ENCODE data around the gene GALNT18. TPM values are rescaled to one million over a fixed set of nuclear protein-coding genes. Genes with fewer than 3 reads are reported as not detected.

The GALNT18 gene
- total RNA-seq, 1 donor, result 2.4 TPM

GRCh38 chr11:11445441-11446185, 176.2 kb downstream of the GALNT18 start:
- no peak overlapping the region for H3K4me3 ChIP-seq (ENCODE audit: low read depth, low read length)
- no peak for TF ChIP-seq CTCF (IDR thresholded peaks at IDR 0.05; ENCODE audit: insufficient read depth, low read length)
- DNase-seq (ENCODE audit: low read depth), result no peak

GRCh38 chr11:11444804-11445131, 177.0 kb downstream of the GALNT18 start:
- DNase-seq (ENCODE audit: low read depth), result no peak
- H3K4me3 ChIP-seq (ENCODE audit: low read depth, low read length), result no peak overlapping the region
- no peak for TF ChIP-seq CTCF (IDR thresholded peaks at IDR 0.05; ENCODE audit: insufficient read depth, low read length)

- H3K4me3 ChIP-seq (ENCODE audit: low read depth, low read length), result no peak overlapping the region
- no peak for TF ChIP-seq CTCF (IDR thresholded peaks at IDR 0.05; ENCODE audit: insufficient read depth, low read length)
- DNase-seq (ENCODE audit: low read depth), result peak; percentile 54
Measured at GRCh38 chr11:11444027-11444803, 177.6 kb downstream of the GALNT18 start.

- DNase-seq (ENCODE audit: low read depth), result no peak
- TF ChIP-seq CTCF (IDR thresholded peaks at IDR 0.05; ENCODE audit: insufficient read depth, low read length), result no peak
- H3K4me3 ChIP-seq (ENCODE audit: low read depth, low read length), result no peak overlapping the region
Measured at GRCh38 chr11:11442791-11443190, 179.0 kb downstream of the GALNT18 start.

GRCh38 chr11:11441516-11441915, 180.3 kb downstream of the GALNT18 start:
- TF ChIP-seq CTCF (IDR thresholded peaks at IDR 0.05; ENCODE audit: insufficient read depth, low read length), result no peak
- DNase-seq (ENCODE audit: low read depth), result no peak

GRCh38 chr11:11441091-11441490, 180.7 kb downstream of the GALNT18 start:
- no peak overlapping the region for H3K4me3 ChIP-seq (ENCODE audit: low read depth, low read length)
- DNase-seq (ENCODE audit: low read depth), result no peak
- no peak for TF ChIP-seq CTCF (IDR thresholded peaks at IDR 0.05; ENCODE audit: insufficient read depth, low read length)

More at GRCh38 chr11:11441516-11441915, 180.3 kb downstream of the GALNT18 start:
- H3K4me3 ChIP-seq (ENCODE audit: low read depth, low read length), result no peak overlapping the region
